ENCODE data around the gene CRAMP1. TPM values are rescaled to one million over a fixed set of nuclear protein-coding genes. Genes with fewer than 3 reads are reported as not detected.
A peak's percentile ranks its signal among the peaks of the same experiment; 100 is the strongest.

CRAMP1 gene
- total RNA-seq (10 to 100 TPM; 15.5 to 32.4 (median 21.6) TPM), polyA plus RNA-seq (10 to 100 TPM in 1 of 3 donors, 1 to 10 TPM in 2; 3.0 to 10.2 (median 3.2) TPM)
- long read RNA-seq, donor 1: 0 reads
- long read RNA-seq, donor 2: 0 reads

- Histone ChIP-seq H3K4me1 (peaks cover 37 to 72% (median 62%) of the 10 kb centered on the region in 6 donors), H3K4me3 (peak within 1 kb of the TSS; percentile 88 to 99 (median 96)), H3K27me3 (replicated peaks in 1 of 7) (peaks cover 0 to 25% (median 0%) of the 10 kb centered on the region in 7 donors), H3K36me3 (peaks cover 0 to 28% (median 9%) of the 10 kb centered on the region in 6 donors), H3K9me3 (peaks cover 0 to 10% (median 0%) of the 10 kb centered on the region in 8 donors), H3K27ac (peak within 1 kb of the TSS; percentile 66 to 90 (median 86))
- no peak for DNase-seq
- TF ChIP-seq CTCF (IDR thresholded peaks at IDR 0.05 in 8 of 11, conservative IDR thresholded peaks at IDR 0.05 in 3 of 11): no peak
- peak; percentile 71 to 87 (median 85) for TF ChIP-seq POLR2AphosphoS5 (IDR thresholded peaks at IDR 0.05)
- intact Hi-C loops (cut with DNase I; ENCODE audit: low total_unique reads): loop anchor here (10.0 kb wide), 1 partner anchor 188 kb away; the partner anchor contains the start of gene UQCC4
- WGBS, 5 donors: 0 to 1% (median 1%) methylated on average over 52 to 101 of the region's 101 CpGs
Measured at GRCh38 chr16:1612320-1613111, at the start of gene CRAMP1. TSS of gene CRAMP1 (plus strand) at chr16:1612360. CDS start at chr16:1614640, 2,280 bp downstream.

GRCh38 chr16:1563786-1564185 is 48.4 kb upstream of the CRAMP1 start:
- H3K9me3 ChIP-seq: no peaks in the 10 kb centered on the region
- no peaks in the 10 kb centered on the region for H3K27me3 ChIP-seq (replicated peaks in 1 of 7)
- H3K4me3 ChIP-seq: no peak overlapping the region
- H3K4me1 ChIP-seq: peaks cover 0 to 13% (median 3%) of the 10 kb centered on the region in 6 donors
- 96 to 98% (median 97%) methylated on average over 20 of the region's 20 CpGs for WGBS, 5 donors
- DNase-seq: no peak
- H3K36me3 ChIP-seq: peaks cover 0 to 41% (median 4%) of the 10 kb centered on the region in 6 donors
- no peak for TF ChIP-seq CTCF (IDR thresholded peaks at IDR 0.05 in 8 of 11, conservative IDR thresholded peaks at IDR 0.05 in 3 of 11)
- no peak for TF ChIP-seq POLR2AphosphoS5 (IDR thresholded peaks at IDR 0.05)
- no peak for TF ChIP-seq POLR2A (IDR thresholded peaks at IDR 0.05)
- intact Hi-C loops (cut with DNase I; ENCODE audit: low total_unique reads): no loop called here
- no peak overlapping the region for H3K27ac ChIP-seq

- no peak overlapping the region for H3K27ac ChIP-seq
- H3K27me3 ChIP-seq (replicated peaks in 1 of 7): no peaks in the 10 kb centered on the region
- no peak for DNase-seq
- intact Hi-C loops (cut with DNase I; ENCODE audit: low total_unique reads): no loop called here
- 68 to 76% (median 73%) methylated on average over 8 to 9 of the region's 9 CpGs for WGBS, 5 donors
- peaks cover 0 to 35% (median 4%) of the 10 kb centered on the region in 6 donors for H3K36me3 ChIP-seq
- no peaks in the 10 kb centered on the region for H3K9me3 ChIP-seq
- no peak for TF ChIP-seq POLR2AphosphoS5 (IDR thresholded peaks at IDR 0.05)
- TF ChIP-seq CTCF (IDR thresholded peaks at IDR 0.05 in 8 of 11, conservative IDR thresholded peaks at IDR 0.05 in 3 of 11): peak in 6 of 11 experiments; percentile 18 to 58 (median 35)
- no peak for TF ChIP-seq POLR2A (IDR thresholded peaks at IDR 0.05)
- no peak overlapping the region for H3K4me3 ChIP-seq
- peaks cover 0 to 9% (median 3%) of the 10 kb centered on the region in 6 donors for H3K4me1 ChIP-seq
Measured at GRCh38 chr16:1564325-1564724, 47.8 kb upstream of the CRAMP1 start.
